IPS DF 6.9 (cell line): Measurements from ENCODE around the gene UBASH3A.

ENCODE experiments used
- DNase-seq: peaks from one replicate; pipeline ENCODE4 v3.0.0-alpha.2; 2013; ENCODE audit warnings: low read depth, low spot score
- H3K27ac ChIP-seq: one replicate; pipeline ENCODE4 v1.5.1; 2013; ENCODE audit warnings: low read length, control low read depth
- H3K27me3 ChIP-seq: 2 replicates; pipeline ENCODE4 v1.6.1; 2013; ENCODE audit warnings: mild to moderate bottlenecking, low read length; ENCODE audit not compliant: control insufficient read depth, insufficient read depth
- H3K36me3 ChIP-seq: 2 replicates; pipeline ENCODE4 v1.6.1; 2013; ENCODE audit warnings: low read length; ENCODE audit not compliant: control insufficient read depth, insufficient read depth
- H3K4me1 ChIP-seq: 2 replicates; pipeline ENCODE4 v1.6.1; 2013; ENCODE audit warnings: low read length; ENCODE audit not compliant: control insufficient read depth, insufficient read depth
- H3K4me3 ChIP-seq: 2 replicates; pipeline ENCODE4 v1.5.1; 2013; ENCODE audit warnings: mild to moderate bottlenecking, low read length
- H3K9me3 ChIP-seq: 2 replicates; pipeline ENCODE4 v1.6.1; 2013; ENCODE audit warnings: low read length, inconsistent platforms; ENCODE audit not compliant: control insufficient read depth, insufficient read depth
- WGBS: extraction: QIAGEN DNeasy Blood & Tissue Kit; methylation state at CpG from one replicate; pipeline ENCODE4 v1.1.7; 2013; ENCODE audit warnings: mixed read lengths, missing lambda C conversion rate; ENCODE audit not compliant: insufficient read length, insufficient coverage; 5-methylcytosine and 5-hydroxymethylcytosine counted together

The UBASH3A gene, protein sequence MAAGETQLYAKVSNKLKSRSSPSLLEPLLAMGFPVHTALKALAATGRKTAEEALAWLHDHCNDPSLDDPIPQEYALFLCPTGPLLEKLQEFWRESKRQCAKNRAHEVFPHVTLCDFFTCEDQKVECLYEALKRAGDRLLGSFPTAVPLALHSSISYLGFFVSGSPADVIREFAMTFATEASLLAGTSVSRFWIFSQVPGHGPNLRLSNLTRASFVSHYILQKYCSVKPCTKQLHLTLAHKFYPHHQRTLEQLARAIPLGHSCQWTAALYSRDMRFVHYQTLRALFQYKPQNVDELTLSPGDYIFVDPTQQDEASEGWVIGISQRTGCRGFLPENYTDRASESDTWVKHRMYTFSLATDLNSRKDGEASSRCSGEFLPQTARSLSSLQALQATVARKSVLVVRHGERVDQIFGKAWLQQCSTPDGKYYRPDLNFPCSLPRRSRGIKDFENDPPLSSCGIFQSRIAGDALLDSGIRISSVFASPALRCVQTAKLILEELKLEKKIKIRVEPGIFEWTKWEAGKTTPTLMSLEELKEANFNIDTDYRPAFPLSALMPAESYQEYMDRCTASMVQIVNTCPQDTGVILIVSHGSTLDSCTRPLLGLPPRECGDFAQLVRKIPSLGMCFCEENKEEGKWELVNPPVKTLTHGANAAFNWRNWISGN

DNA sequence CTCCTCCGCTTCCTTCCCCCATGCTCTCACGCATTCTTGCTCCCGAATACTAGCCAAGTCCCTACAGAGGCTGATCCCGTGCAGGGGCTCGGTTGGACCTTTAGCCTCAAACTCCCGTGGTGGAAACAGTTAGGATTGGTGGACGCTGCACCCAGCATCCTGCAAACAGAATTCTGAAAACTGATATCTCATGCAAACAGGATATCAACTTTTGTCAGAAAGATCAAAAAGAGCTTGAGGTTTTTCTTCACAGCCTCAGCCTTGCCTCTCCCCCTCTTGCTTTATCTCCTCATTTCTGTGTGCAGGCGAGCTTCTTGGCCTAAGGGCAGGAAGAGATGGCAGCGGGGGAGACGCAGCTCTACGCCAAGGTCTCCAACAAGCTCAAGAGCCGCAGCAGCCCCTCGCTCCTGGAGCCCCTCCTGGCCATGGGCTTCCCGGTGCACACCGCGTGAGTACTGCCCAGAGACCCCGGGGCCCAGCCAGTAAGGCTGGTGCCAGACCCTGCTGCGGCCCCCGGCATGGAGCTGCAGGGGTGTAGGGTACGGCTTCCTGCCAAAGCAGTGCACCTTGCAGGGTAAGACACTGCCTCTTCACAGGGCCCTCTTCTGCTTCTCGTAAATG lies at the start of gene UBASH3A:
Gene UBASH3A (plus strand): TSS at position 292 of the 621 bp plus-strand sequence. CDS start 44 bp downstream, at position 336.
- no peaks in the 10 kb centered on the region for H3K36me3 ChIP-seq
- no peak within 1 kb of the TSS for H3K4me3 ChIP-seq
- H3K4me1 ChIP-seq = no peaks in the 10 kb centered on the region
- no peak within 1 kb of the TSS for H3K27ac ChIP-seq
- no CpG with 5 or more reads among the region's 21 CpGs for WGBS
- DNase-seq = no peak
- no peaks in the 10 kb centered on the region for H3K27me3 ChIP-seq
- no peaks in the 10 kb centered on the region for H3K9me3 ChIP-seq

DNA sequence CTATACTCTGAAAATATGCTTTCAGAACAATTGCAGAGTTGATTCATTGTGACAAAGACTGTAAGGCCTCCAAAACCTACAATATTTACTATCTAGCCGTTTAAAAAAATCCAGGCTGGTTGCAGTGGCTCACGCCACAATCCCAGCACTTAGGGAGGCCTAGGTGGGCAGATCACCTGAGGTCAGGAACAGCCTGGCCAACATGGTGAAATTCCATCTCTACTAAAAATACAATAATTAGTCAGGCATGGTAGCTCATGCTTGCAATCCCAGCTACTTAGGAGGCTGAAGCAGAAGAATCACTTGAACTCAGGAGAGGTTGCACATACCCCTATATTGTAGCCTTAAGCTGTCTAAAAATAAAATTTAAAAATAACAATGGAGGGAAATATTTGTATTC lies 47.7 kb upstream of the UBASH3A start:
- Histone ChIP-seq H3K9me3 (no peaks in the 10 kb centered on the region), H3K4me3 (no peak overlapping the region), H3K27ac (no peak overlapping the region), H3K27me3 (no peaks in the 10 kb centered on the region), H3K4me1 (no peaks in the 10 kb centered on the region), H3K36me3 (no peaks in the 10 kb centered on the region)
- DNase-seq = no peak
- no CpG with 5 or more reads among the region's 2 CpGs for WGBS

DNA sequence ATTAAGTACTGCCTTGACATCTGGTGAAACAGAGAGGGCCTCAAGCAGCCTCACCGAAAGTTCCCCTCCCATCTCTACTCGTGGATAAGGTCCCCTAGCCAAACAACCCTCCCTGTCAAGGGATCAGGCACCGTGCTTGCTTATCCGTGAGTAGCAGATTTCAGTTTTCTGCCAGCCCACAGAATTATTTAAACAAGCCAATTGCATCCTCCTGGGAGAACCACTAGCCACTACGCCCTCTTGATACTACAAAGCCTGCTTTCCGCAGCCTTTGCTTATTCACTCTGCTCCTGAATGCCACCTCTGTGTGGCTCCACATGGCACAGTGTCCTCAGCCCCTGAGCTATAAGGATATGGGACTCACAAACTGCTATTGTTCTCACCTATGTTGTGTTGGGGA lies 47.1 kb upstream of the UBASH3A start:
- Histone ChIP-seq H3K4me3 (no peak overlapping the region), H3K27me3 (no peaks in the 10 kb centered on the region), H3K9me3 (no peaks in the 10 kb centered on the region), H3K4me1 (no peaks in the 10 kb centered on the region), H3K36me3 (no peaks in the 10 kb centered on the region), H3K27ac (no peak overlapping the region)
- no peak for DNase-seq
- no CpG with 5 or more reads among the region's 6 CpGs for WGBS

DNA sequence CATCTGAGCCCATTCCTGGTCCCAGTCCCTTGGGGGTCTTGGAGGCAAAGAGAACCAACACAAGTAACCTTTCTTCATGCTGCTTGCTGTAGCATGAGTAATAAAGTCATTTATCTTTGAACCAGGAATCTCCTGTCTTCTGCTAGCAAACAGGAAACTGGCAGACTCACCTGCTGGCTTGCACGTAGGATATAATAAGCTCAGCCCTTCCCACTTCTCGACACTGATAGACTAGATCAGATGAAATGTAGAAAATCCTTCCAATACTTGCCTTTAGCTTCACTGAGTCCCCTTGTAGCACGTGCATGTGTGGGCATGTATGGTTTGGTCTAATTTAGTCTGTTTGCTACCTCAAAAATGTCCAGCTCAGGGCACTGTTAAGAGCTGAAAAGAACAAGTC lies 46.4 kb upstream of the UBASH3A start:
- H3K9me3 ChIP-seq = no peaks in the 10 kb centered on the region
- no peak overlapping the region for H3K4me3 ChIP-seq
- DNase-seq = no peak
- H3K27ac ChIP-seq = no peak overlapping the region
- WGBS = no CpG with 5 or more reads among the region's 3 CpGs
- H3K4me1 ChIP-seq = no peaks in the 10 kb centered on the region
- no peaks in the 10 kb centered on the region for H3K36me3 ChIP-seq
- H3K27me3 ChIP-seq = no peaks in the 10 kb centered on the region

DNA sequence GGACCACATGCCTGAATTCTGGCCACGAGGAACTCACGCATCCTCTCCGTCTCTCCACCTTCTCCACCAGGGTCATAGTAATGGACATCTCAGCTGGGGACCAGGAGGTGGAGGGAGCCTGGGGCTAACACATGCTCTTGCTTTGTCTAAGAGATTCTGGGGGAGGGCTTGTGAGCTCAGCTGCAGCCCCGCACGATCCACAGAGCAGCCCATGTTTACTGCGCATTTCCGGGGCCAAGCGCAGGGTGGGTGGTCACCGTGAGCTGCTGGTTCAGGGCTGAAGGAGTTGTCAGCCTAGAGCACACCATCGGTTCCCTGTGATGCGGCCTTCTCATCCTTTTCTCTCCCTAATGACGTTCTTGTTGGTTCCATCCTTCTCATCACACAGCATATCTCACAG lies 45.4 kb upstream of the UBASH3A start:
- no peak overlapping the region for H3K27ac ChIP-seq
- H3K9me3 ChIP-seq = no peaks in the 10 kb centered on the region
- no CpG with 5 or more reads among the region's 12 CpGs for WGBS
- no peaks in the 10 kb centered on the region for H3K27me3 ChIP-seq
- no peak overlapping the region for H3K4me3 ChIP-seq
- H3K36me3 ChIP-seq = no peaks in the 10 kb centered on the region
- H3K4me1 ChIP-seq = no peaks in the 10 kb centered on the region
- DNase-seq = no peak

DNA sequence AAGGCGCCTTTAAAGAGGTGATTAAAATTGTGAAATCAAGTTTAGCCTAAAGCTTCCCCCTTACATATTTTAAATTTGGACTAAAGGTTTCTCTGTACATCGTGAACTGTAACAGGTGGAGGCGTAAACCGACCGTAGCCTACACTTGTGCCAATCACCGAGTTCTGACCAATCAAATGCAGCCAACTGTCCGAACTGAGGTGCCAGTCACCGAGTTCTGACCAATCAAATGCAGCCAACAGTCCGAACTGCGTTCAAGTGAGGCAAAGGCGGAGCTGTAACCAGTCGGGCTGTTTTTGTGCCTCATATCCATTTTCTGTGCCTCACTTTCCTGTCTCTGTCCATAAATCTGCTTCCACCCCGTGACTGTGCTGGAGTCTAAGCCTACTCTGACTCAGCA lies 44.8 kb upstream of the UBASH3A start:
- Histone ChIP-seq H3K4me1 (no peaks in the 10 kb centered on the region), H3K27me3 (no peaks in the 10 kb centered on the region), H3K4me3 (no peak overlapping the region), H3K27ac (no peak overlapping the region), H3K36me3 (no peaks in the 10 kb centered on the region), H3K9me3 (no peaks in the 10 kb centered on the region)
- no CpG with 5 or more reads among the region's 13 CpGs for WGBS
- DNase-seq = no peak

DNA sequence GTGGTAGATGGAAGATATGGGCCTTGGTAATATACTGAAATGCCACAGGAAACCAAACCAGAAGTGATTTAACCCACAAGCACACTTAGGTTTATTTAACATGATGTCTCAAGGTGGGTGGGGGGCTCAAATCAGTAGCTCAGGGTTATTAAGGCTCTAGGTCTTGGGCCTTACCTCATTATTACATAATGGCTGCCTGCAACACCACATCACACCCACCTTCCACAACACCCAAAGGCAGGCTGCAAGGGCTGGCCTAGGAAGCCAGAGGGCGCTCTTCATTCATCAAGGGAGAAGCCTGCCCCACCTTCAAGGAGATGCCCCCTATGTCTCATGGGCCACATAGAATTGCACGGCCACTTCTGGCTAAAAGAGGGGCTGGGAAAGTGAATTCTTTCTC lies 43.4 kb upstream of the UBASH3A start:
- no peak for DNase-seq
- H3K9me3 ChIP-seq = no peaks in the 10 kb centered on the region
- H3K36me3 ChIP-seq = no peaks in the 10 kb centered on the region
- WGBS = no CpG with 5 or more reads among the region's 2 CpGs
- H3K4me1 ChIP-seq = no peaks in the 10 kb centered on the region
- H3K27ac ChIP-seq = no peak overlapping the region
- H3K4me3 ChIP-seq = no peak overlapping the region
- H3K27me3 ChIP-seq = no peaks in the 10 kb centered on the region

DNA sequence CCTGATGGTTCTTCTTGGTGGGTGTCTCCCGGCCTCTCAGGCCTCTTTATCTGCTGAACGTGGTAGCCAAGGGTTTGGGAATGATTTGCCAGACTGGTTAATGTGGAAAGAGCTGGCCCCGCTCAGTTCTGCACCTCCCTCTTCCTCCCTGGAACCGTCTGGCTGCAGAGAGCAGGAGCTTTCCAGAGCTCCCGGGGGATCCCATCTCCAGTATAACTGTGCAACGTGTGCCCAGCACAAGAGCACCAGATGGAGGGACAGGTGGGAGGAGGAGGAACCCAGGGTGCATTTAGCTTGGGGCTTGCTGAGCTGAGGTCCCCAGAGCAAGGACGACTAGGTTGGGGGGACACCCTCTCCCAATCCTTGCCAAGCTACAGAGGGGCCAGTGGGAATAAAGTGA lies 42.4 kb upstream of the UBASH3A start:
- WGBS = no CpG with 5 or more reads among the region's 7 CpGs

DNA sequence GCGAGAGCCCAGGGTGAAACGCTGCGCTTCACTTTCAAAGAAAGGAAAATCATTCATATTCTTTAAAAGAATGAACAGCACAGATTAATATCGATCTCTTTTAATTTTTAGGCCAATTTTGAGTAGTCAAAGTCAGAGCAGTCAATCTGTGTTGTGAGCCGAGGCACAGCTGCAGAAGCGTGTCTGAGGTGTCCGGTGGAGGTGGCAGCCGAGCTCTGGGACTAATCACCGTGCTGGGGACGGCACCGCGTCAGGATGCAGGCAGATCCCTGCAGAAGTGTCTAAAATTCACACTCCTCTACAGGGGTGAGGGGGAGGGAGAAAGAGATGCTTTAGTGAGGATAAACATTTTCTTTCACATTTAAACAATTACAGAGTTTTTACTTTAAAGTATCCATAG lies 41.5 kb upstream of the UBASH3A start:
- Histone ChIP-seq H3K9me3 (no peaks in the 10 kb centered on the region), H3K4me3 (no peak overlapping the region), H3K4me1 (no peaks in the 10 kb centered on the region), H3K27ac (no peak overlapping the region), H3K36me3 (no peaks in the 10 kb centered on the region), H3K27me3 (no peaks in the 10 kb centered on the region)
- DNase-seq = no peak
- WGBS = no CpG with 5 or more reads among the region's 12 CpGs

More for the DNA sequence above, 42.4 kb upstream of the UBASH3A start:
- Histone ChIP-seq H3K27me3 (no peaks in the 10 kb centered on the region), H3K4me1 (no peaks in the 10 kb centered on the region), H3K9me3 (no peaks in the 10 kb centered on the region), H3K27ac (no peak overlapping the region), H3K36me3 (no peaks in the 10 kb centered on the region), H3K4me3 (no peak overlapping the region)
- DNase-seq = no peak

DNA sequence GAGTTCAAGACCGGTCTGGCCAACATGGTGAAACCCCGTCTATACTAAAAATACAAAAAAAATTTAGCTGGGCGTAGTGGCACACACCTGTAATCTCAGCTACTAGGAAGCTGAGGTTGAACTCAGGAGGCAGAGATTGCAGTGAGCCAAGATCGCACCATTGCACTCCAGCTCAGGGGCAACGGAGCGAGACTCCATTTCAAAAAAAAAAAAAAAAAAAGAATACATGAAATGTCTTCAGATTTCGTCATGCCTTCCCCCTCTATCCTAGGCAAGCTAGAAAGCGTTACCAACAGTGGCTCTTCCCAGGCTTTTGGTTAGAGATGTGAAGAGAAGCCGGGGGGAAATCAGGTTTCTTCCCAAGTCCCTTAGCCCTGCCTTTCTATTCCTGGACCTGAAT lies 41.0 kb upstream of the UBASH3A start:
- Histone ChIP-seq H3K9me3 (no peaks in the 10 kb centered on the region), H3K27ac (no peak overlapping the region), H3K27me3 (no peaks in the 10 kb centered on the region), H3K36me3 (no peaks in the 10 kb centered on the region), H3K4me1 (no peaks in the 10 kb centered on the region), H3K4me3 (no peak overlapping the region)
- WGBS = no CpG with 5 or more reads among the region's 9 CpGs
- DNase-seq = no peak
